ENCODE measurements around the gene NOS1. TPM values are rescaled to one million over a fixed set of nuclear protein-coding genes. Genes with fewer than 3 reads are reported as not detected.

NOS1 gene
- total RNA-seq, 4 donors from 2014 or later: 0.13 to 2.8 (median 0.73) TPM; not detected in 1

- Histone ChIP-seq H3K4me3 (replicated peaks in 1 of 3) (no peak overlapping the region), H3K4me1 (no peaks in the 10 kb centered on the region), H3K36me3 (no peaks in the 10 kb centered on the region), H3K9me3 (no peaks in the 10 kb centered on the region), H3K27ac (no peak overlapping the region), H3K27me3 (no peaks in the 10 kb centered on the region)
- no peak for DNase-seq
- intact Hi-C loops (cut with DNase I): no loop called here
- TF ChIP-seq POLR2A (IDR thresholded peaks at IDR 0.05): no peak
- TF ChIP-seq CTCF (IDR thresholded peaks at IDR 0.05): no peak
- WGBS, 2 donors: 98% methylated on average over 7 of the region's 7 CpGs
Measured at GRCh38 chr12:117298191-117298590, 63.2 kb downstream of the NOS1 start.

DNA sequence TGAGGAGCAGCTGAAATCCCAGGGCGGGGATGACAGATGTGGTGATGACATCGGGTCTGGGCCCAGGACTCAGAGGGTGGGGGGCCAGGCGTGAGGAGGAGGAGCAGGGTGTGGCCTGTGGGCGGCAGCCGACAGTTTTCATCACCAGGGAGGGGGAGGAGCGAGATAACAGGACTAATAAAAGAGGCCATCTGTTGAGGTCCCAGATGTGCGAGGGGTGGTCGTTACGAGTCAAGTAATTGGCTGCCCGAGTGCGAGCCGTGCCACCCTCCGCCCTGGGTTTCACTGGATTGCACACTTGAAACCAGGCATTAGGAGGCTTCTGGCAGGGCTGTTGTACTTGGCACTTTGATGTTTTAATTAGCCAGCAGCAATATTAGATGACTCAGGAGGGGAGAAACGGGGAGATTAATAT is 67.2 kb downstream of the NOS1 start:
- Histone ChIP-seq H3K27ac (no peak overlapping the region), H3K4me1 (no peaks in the 10 kb centered on the region), H3K4me3 (replicated peaks in 1 of 3) (no peak overlapping the region), H3K36me3 (no peaks in the 10 kb centered on the region), H3K27me3 (no peaks in the 10 kb centered on the region), H3K9me3 (no peaks in the 10 kb centered on the region)
- DNase-seq: no peak
- WGBS, 2 donors: 48 to 56% methylated on average over 14 of the region's 14 CpGs
- intact Hi-C loops (cut with DNase I): no loop called here
- TF ChIP-seq CTCF (IDR thresholded peaks at IDR 0.05) (no peak), POLR2A (IDR thresholded peaks at IDR 0.05) (no peak)

DNA sequence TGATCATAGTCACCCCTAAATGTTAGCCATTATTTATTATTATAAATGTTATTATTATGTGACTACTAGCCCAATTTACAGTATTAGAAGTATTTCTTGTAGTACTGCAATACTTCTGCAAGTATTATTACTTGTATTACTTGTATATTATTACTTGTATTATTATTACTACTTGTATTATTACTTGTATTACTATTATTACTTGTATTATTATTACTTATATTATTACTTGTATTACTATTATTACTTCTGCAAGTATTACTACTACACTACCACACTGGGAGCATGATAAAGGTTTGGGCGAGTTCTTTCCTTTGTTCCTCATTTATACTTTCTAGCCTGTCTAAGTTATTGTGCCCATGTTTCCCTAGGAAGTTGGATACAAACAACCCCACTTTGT is 67.9 kb downstream of the NOS1 start:
- Histone ChIP-seq H3K27me3 (no peaks in the 10 kb centered on the region), H3K36me3 (no peaks in the 10 kb centered on the region), H3K4me3 (replicated peaks in 1 of 3) (no peak overlapping the region), H3K4me1 (no peaks in the 10 kb centered on the region), H3K9me3 (no peaks in the 10 kb centered on the region), H3K27ac (no peak overlapping the region)
- intact Hi-C loops (cut with DNase I): no loop called here
- 79 to 82% methylated on average over 1 of the region's 1 CpG for WGBS, 2 donors
- DNase-seq: no peak
- TF ChIP-seq POLR2A (IDR thresholded peaks at IDR 0.05) (no peak), CTCF (IDR thresholded peaks at IDR 0.05) (no peak)

DNA sequence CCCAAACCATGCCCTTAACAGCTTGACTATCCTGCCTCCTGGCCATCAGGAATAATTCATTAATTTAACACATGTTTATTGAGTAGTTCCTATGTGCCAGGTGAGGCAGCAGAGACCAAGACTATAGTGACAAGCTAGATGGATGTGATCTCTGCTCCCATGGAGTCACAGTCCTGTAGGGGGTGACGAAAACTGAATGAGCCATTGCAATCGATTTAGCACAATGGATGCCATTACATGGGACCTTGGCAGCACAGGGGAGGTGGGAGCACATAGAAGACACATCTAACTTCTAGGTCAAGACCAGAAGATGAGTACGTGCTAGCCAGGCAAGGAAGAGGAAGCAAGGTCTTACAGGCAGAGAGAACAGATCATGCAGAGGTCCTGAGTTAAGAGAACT is 68.7 kb downstream of the NOS1 start:
- Histone ChIP-seq H3K4me3 (replicated peaks in 1 of 3) (no peak overlapping the region), H3K27me3 (no peaks in the 10 kb centered on the region), H3K9me3 (no peaks in the 10 kb centered on the region), H3K36me3 (no peaks in the 10 kb centered on the region), H3K4me1 (no peaks in the 10 kb centered on the region), H3K27ac (no peak overlapping the region)
- no peak for DNase-seq
- 90 to 93% methylated on average over 3 of the region's 3 CpGs for WGBS, 2 donors
- TF ChIP-seq POLR2A (IDR thresholded peaks at IDR 0.05) (no peak), CTCF (IDR thresholded peaks at IDR 0.05) (no peak)
- intact Hi-C loops (cut with DNase I): no loop called here

DNA sequence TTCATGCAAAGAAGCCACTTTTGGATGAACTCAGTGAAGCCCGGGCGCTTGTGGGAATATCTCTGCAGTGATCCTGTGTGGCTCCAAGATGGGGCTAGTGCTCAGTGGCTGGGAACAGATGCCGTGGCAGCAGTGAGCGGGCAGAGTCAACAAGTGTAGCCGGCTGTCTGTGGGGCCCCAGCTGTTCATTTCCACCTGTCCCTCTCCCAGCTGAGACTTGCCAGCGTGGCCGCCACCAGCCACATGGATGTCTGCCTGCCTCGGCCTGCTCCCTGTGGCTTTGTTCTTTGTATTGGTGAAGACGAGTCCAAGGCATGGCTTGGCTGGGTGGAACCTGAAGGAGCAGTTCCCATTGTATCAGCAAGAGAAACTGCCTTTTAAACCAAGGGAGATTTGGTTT is 77.3 kb downstream of the NOS1 start:
- DNase-seq: peak in 1 of 2 donors; percentile 10
- WGBS, 2 donors: 73 to 82% methylated on average over 9 of the region's 9 CpGs

More for the DNA sequence above, 77.3 kb downstream of the NOS1 start:
- no peaks in the 10 kb centered on the region for H3K4me1 ChIP-seq
- H3K4me3 ChIP-seq (replicated peaks in 1 of 3): no peak overlapping the region
- no peaks in the 10 kb centered on the region for H3K27me3 ChIP-seq
- no peak overlapping the region for H3K27ac ChIP-seq
- TF ChIP-seq CTCF (IDR thresholded peaks at IDR 0.05): no peak
- TF ChIP-seq POLR2A (IDR thresholded peaks at IDR 0.05): no peak
- intact Hi-C loops (cut with DNase I): no loop called here
- no peaks in the 10 kb centered on the region for H3K36me3 ChIP-seq
- no peaks in the 10 kb centered on the region for H3K9me3 ChIP-seq

Data from thyroid gland (tissue), 4 donors.